Activated T-helper 17 cell treated with anti-CD3 and anti-CD28 coated beads, Interleukin-2, amount 50 U/mL, for 72 hours (primary cell): ENCODE measurements around the gene ACTG1. TPM values are rescaled to one million over a fixed set of nuclear protein-coding genes. Genes with fewer than 3 reads are reported as not detected.
A peak's percentile ranks its signal among the peaks of the same experiment; 100 is the strongest.

Source experiments
- ATAC-seq: fragments of 150-1000 bp; cut with Tn5 transposase; replicated peaks from 2 replicates; pipeline ENCODE4 v1.10.0; 2021; ENCODE audit warnings: mild to moderate bottlenecking, moderate library complexity
- H3K27ac Mint-ChIP-seq: one replicate; pipeline ENCODE4 v1.8.0; 2022; ENCODE audit warnings: mixed read lengths
- H3K27me3 Mint-ChIP-seq: one replicate; pipeline ENCODE4 v1.8.0; 2022; ENCODE audit warnings: mixed read lengths
- H3K36me3 Mint-ChIP-seq: one replicate; pipeline ENCODE4 v1.8.0; 2022; ENCODE audit warnings: low read depth, mild to moderate bottlenecking, mixed read lengths
- H3K4me1 Mint-ChIP-seq: one replicate; pipeline ENCODE4 v1.8.0; 2022; ENCODE audit warnings: mixed read lengths
- H3K4me3 Mint-ChIP-seq: one replicate; pipeline ENCODE4 v1.8.0; 2022; ENCODE audit warnings: mild to moderate bottlenecking, mixed read lengths
- H3K9me3 Mint-ChIP-seq: one replicate; pipeline ENCODE4 v1.8.0; 2022; ENCODE audit warnings: mixed read lengths
- total RNA-seq, 2 donors: library from RNA; stranded (reverse); gene quantifications; one replicate each; pipeline ENCODE4 v1.2.3, GENCODE V29; 2022

The ACTG1 gene
- total RNA-seq = 1,000 to 10,000 TPM; 4,457 to 7,394 TPM

- Mint-ChIP-seq H3K4me1 (peaks cover 9% of the 10 kb centered on the region), H3K9me3 (no peaks in the 10 kb centered on the region), H3K36me3 (peaks cover 54% of the 10 kb centered on the region), H3K27ac (peak within 1 kb of the TSS; percentile 95), H3K27me3 (no peaks in the 10 kb centered on the region), H3K4me3 (peak within 1 kb of the TSS; percentile 98)
- peak; percentile 69 for ATAC-seq
Measured at GRCh38 chr17:81512562-81513371, at the start of gene ACTG1. TSS of gene ACTG1 (minus strand) at chr17:81512799. CDS start at chr17:81512354, 445 bp downstream.

- ATAC-seq = no peak
- H3K27me3 Mint-ChIP-seq = no peaks in the 10 kb centered on the region
- no peaks in the 10 kb centered on the region for H3K4me1 Mint-ChIP-seq
- H3K9me3 Mint-ChIP-seq = no peaks in the 10 kb centered on the region
- peak overlapping the region; percentile 63 for H3K27ac Mint-ChIP-seq
- H3K36me3 Mint-ChIP-seq = peaks cover 89% of the 10 kb centered on the region
- no peak overlapping the region for H3K4me3 Mint-ChIP-seq
Measured at GRCh38 chr17:81561494-81561885, 48.9 kb upstream of the ACTG1 start.

GRCh38 chr17:81558941-81559806, 46.6 kb upstream of the ACTG1 start:
- ATAC-seq = no peak
- Mint-ChIP-seq H3K36me3 (peaks cover 65% of the 10 kb centered on the region), H3K4me1 (no peaks in the 10 kb centered on the region), H3K4me3 (no peak overlapping the region), H3K27me3 (no peaks in the 10 kb centered on the region), H3K9me3 (no peaks in the 10 kb centered on the region), H3K27ac (no peak overlapping the region)

- Mint-ChIP-seq H3K27me3 (no peaks in the 10 kb centered on the region), H3K27ac (no peak overlapping the region), H3K4me3 (no peak overlapping the region), H3K36me3 (peaks cover 55% of the 10 kb centered on the region), H3K9me3 (no peaks in the 10 kb centered on the region), H3K4me1 (no peaks in the 10 kb centered on the region)
- no peak for ATAC-seq
Measured at GRCh38 chr17:81558115-81558468, 45.5 kb upstream of the ACTG1 start.

DNA sequence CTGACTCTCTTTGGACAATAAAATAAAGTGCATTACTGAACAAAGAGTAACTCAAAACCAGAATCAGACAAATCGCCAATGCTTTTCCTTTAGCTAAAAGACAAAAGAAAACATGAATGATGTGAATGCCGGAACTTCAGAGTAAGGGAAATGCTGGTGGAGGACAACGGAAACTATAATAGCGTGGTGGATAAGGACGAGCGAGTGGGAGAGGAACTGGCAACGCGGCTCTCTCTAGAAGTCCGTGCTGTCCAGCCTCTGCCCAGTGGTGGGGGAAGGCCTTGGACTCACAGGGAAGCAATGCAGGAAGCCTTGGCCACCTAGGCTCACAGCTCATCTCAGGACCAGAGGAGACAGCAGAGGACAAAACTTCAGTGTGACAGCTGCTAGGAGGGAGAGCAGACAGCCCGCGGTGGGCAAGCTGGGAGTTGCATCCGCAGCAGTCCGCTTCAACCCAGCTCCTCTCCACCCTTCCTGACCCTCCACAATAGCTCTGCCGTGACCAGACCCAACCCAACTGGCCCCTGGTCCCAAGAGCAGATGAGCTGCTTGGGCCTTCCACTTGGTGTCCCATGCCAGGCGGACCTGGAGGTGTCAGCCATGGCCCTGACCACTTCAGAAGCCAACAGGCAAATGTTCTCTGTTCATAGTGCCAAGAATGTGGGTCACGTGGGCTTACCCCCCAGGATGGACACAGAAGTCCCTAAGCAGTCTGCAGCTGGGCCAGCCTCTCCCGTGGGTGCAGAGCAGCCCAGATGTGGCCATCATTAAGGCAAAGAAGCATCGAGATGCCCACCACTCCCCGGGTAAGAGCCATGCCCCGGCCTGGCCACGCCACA, 44.9 kb upstream of the ACTG1 start:
- no peak for ATAC-seq
- Mint-ChIP-seq H3K27ac (no peak overlapping the region), H3K27me3 (no peaks in the 10 kb centered on the region), H3K9me3 (no peaks in the 10 kb centered on the region), H3K4me3 (no peak overlapping the region), H3K36me3 (peaks cover 49% of the 10 kb centered on the region), H3K4me1 (no peaks in the 10 kb centered on the region)

- peaks cover 42% of the 10 kb centered on the region for H3K36me3 Mint-ChIP-seq
- no peak overlapping the region for H3K4me3 Mint-ChIP-seq
- no peak overlapping the region for H3K27ac Mint-ChIP-seq
- H3K9me3 Mint-ChIP-seq = no peaks in the 10 kb centered on the region
- ATAC-seq = no peak
- no peaks in the 10 kb centered on the region for H3K4me1 Mint-ChIP-seq
- no peaks in the 10 kb centered on the region for H3K27me3 Mint-ChIP-seq
Measured at GRCh38 chr17:81556863-81557262, 44.3 kb upstream of the ACTG1 start.

GRCh38 chr17:81556175-81556691, 43.6 kb upstream of the ACTG1 start:
- Mint-ChIP-seq H3K27ac (no peak overlapping the region), H3K4me3 (no peak overlapping the region), H3K4me1 (peaks cover 3% of the 10 kb centered on the region), H3K36me3 (peaks cover 41% of the 10 kb centered on the region), H3K9me3 (no peaks in the 10 kb centered on the region), H3K27me3 (no peaks in the 10 kb centered on the region)
- ATAC-seq = no peak

DNA sequence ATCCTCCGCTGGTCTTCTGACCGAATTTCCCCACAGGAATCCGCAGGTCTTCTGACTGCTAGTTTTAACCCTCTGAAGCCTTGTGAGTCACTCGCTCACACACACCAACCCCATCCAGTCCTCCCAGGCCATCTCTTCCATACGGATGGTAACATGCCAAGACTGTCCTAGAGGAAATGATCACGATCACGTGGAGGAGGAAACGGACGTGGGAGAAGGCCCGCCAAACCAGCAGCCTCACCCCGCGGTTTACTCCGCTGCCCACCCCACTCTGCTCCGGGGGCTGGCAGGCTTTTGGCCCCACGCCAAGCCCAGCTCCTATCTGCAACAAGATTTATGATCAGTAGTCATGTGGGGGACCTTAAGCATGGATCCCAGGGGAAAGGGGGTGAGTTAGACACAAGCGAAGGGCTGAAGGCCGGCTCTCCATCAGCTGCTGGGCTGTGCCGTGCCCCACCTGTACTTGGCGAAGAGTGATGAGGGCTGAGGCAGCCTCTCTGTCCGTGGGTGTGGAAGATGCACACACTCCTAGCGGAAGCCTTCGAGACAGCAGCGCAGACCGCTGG, 41.1 kb upstream of the ACTG1 start:
- Mint-ChIP-seq H3K27me3 (no peaks in the 10 kb centered on the region), H3K4me1 (peaks cover 15% of the 10 kb centered on the region), H3K4me3 (peak overlapping the region; percentile 88), H3K27ac (peak overlapping the region; percentile 88), H3K36me3 (peaks cover 45% of the 10 kb centered on the region), H3K9me3 (no peaks in the 10 kb centered on the region)
- ATAC-seq = peak; percentile 38

- peak overlapping the region; percentile 88 for H3K27ac Mint-ChIP-seq
- no peaks in the 10 kb centered on the region for H3K27me3 Mint-ChIP-seq
- H3K4me3 Mint-ChIP-seq = peak overlapping the region; percentile 88
- H3K36me3 Mint-ChIP-seq = peaks cover 45% of the 10 kb centered on the region
- peaks cover 15% of the 10 kb centered on the region for H3K4me1 Mint-ChIP-seq
- H3K9me3 Mint-ChIP-seq = no peaks in the 10 kb centered on the region
- ATAC-seq = peak; percentile 77
Measured at GRCh38 chr17:81553018-81553615, 40.5 kb upstream of the ACTG1 start.

DNA sequence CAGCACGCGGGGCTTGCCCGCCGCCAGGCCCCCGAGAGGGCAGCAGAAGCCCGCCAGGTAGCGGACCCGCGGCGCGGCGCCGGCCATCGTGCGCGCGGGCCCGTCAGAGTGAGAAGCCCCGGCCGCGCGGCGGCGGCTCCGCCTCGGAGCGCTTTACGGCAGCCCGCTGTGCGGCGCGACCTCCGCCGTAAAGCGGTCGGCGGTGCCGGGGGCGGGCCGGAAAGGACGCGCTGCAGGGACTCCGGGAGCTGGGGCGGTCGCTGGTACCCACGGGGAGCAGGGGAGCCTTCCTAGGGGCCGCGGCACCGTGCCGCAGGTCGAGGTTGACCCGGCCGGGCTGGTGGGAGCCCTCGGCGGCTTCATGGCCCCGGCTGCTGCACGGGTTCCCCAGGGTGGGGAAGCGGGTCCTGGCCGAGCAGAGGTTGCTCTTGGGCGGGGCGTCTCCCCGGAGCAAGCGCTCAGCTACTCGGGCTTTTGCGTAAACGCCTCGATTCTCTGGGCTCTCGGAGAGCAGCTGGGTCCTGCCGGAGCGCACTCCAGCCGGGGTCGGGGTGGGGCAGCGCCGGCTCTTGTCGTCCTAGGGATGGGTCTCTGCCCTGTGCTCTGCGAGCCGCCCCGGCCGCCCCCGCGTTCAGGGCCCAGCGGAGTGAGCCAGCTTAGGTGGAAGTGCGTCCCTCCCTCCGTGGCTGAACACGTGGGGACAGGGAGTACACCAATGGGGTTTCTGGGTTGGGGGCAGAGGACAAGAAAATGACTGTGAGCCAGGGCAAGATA, 39.8 kb upstream of the ACTG1 start, which contains the start of gene FAAP100:
FAAP100 (minus strand) TSS at position 110 of the 774 bp plus-strand sequence; CDS start at position 87, 23 bp downstream.
- Mint-ChIP-seq H3K9me3 (no peaks in the 10 kb centered on the region), H3K27me3 (no peaks in the 10 kb centered on the region)
- peak; percentile 63 for ATAC-seq

GRCh38 chr17:81551458-81552243, 39.1 kb upstream of the ACTG1 start:
- H3K4me1 Mint-ChIP-seq = peaks cover 15% of the 10 kb centered on the region
- peak; percentile 5 for ATAC-seq
- peak overlapping the region; percentile 82 for H3K27ac Mint-ChIP-seq
- H3K27me3 Mint-ChIP-seq = no peaks in the 10 kb centered on the region
- no peaks in the 10 kb centered on the region for H3K9me3 Mint-ChIP-seq
- peaks cover 46% of the 10 kb centered on the region for H3K36me3 Mint-ChIP-seq
- H3K4me3 Mint-ChIP-seq = peak overlapping the region; percentile 85

More for the DNA sequence above, 39.8 kb upstream of the ACTG1 start, which contains the start of gene FAAP100:
- peak within 1 kb of the TSS; percentile 88 for H3K4me3 Mint-ChIP-seq
- peak within 1 kb of the TSS; percentile 88 for H3K27ac Mint-ChIP-seq
- H3K4me1 Mint-ChIP-seq = peaks cover 15% of the 10 kb centered on the region
- H3K36me3 Mint-ChIP-seq = peaks cover 45% of the 10 kb centered on the region

DNA sequence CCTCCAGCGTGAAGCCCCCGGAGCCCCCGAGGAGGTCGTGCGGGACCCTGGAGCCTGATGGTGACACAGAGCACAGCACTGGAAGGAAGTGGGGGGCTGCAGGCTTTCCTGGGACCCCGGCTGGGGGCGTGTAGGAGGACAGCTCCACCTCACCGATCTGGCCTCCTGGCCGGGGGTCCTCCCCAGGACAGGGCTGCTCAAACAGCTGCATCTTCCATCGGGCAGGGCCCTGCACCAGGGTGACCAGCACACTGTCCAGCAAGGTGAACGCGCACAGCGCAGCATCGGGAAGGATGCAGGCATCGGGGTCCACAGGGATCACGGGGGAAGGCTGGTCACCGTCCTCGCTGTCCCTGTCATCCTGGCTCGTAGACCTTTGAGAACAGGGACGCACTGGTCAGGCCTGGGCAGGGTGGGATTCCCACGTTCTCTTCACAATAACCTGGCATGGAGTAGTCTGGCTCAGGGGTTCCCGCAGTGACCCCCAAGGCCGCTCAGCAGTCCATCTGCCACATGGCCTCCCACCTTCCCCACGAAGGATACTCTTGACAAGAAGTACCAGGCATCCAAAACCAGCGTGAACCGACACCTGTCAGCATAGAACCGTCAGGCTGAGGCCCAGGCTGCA, 38.3 kb upstream of the ACTG1 start:
- ATAC-seq = no peak
- Mint-ChIP-seq H3K27ac (peak overlapping the region; percentile 82), H3K27me3 (no peaks in the 10 kb centered on the region), H3K4me3 (peak overlapping the region; percentile 85), H3K4me1 (peaks cover 15% of the 10 kb centered on the region), H3K9me3 (no peaks in the 10 kb centered on the region), H3K36me3 (peaks cover 53% of the 10 kb centered on the region)
